CD4-positive, alpha-beta T cell treated with Interleukin-17A for 4 hours (primary cell): ENCODE measurements around the gene TTC9B.
"Not testable (repeated sequence)": the region's sequence is repeated elsewhere in the genome, so short reads cannot be mapped to it uniquely, and the experiment has no call there.

Source experiments
- DNase-seq: peaks from one replicate; pipeline ENCODE4 v3.0.0-alpha.2; 2020; ENCODE audit warnings: mixed read lengths

Gene TTC9B

GRCh38 chr19:40213251-40213829 lies 4.8 kb downstream of the TTC9B start:
- DNase-seq, result no peak

- no peak for DNase-seq
These were observed 7.3 kb downstream of the TTC9B start for GRCh38 chr19:40210889-40211288.

- DNase-seq, result no peak
These were observed 9.6 kb downstream of the TTC9B start for GRCh38 chr19:40208602-40209001.

GRCh38 chr19:40205760-40206159 lies 12.4 kb downstream of the TTC9B start:
- DNase-seq, result no peak

- DNase-seq, result no peak
These were observed 13.8 kb downstream of the TTC9B start for GRCh38 chr19:40204381-40204780.

GRCh38 chr19:40200341-40201099 lies 17.7 kb downstream of the TTC9B start:
- DNase-seq, result no peak

GRCh38 chr19:40198272-40198990 lies 19.8 kb downstream of the TTC9B start:
- no peak for DNase-seq

GRCh38 chr19:40193587-40193849 lies 24.7 kb downstream of the TTC9B start:
- DNase-seq, result no peak

- no peak for DNase-seq
These were observed 25.2 kb downstream of the TTC9B start for GRCh38 chr19:40192758-40193586.

GRCh38 chr19:40191836-40192646 lies 26.1 kb downstream of the TTC9B start:
- peak; percentile 26 for DNase-seq

- peak; percentile 80 for DNase-seq
These were observed 27.0 kb downstream of the TTC9B start, which contains the start of gene MAP3K10 for GRCh38 chr19:40190891-40191835. TSS of gene MAP3K10 (plus strand) at chr19:40191426. CDS start at chr19:40192032, 606 bp downstream.

GRCh38 chr19:40184273-40184672 lies 33.9 kb downstream of the TTC9B start:
- no peak for DNase-seq

GRCh38 chr19:40178756-40179155 lies 39.4 kb downstream of the TTC9B start:
- no peak for DNase-seq

- DNase-seq, result no peak
These were observed 40.7 kb downstream of the TTC9B start for GRCh38 chr19:40177286-40178070.

- no peak for DNase-seq
These were observed 42.4 kb downstream of the TTC9B start for GRCh38 chr19:40175820-40176219.

GRCh38 chr19:40174092-40174491 lies 44.1 kb downstream of the TTC9B start:
- DNase-seq, result no peak

- not testable (repeated sequence) for DNase-seq
These were observed 46.9 kb downstream of the TTC9B start for GRCh38 chr19:40171293-40171692.

- not testable (repeated sequence) for DNase-seq
These were observed 47.7 kb downstream of the TTC9B start for GRCh38 chr19:40170303-40170989.

- DNase-seq, result not testable (repeated sequence)
These were observed 48.5 kb downstream of the TTC9B start for GRCh38 chr19:40169482-40170302.
